H9 (cell line): ENCODE data around the gene ICE2. TPM values are rescaled to one million over a fixed set of nuclear protein-coding genes. Genes with fewer than 3 reads are reported as not detected.

Experiments
- DNase-seq: peaks from one replicate; pipeline ENCODE4 v3.0.0-alpha.2; 2017
- H2AFZ ChIP-seq: one replicate; pipeline ENCODE4 v1.6.1; 2013; ENCODE audit warnings: mild to moderate bottlenecking, low read length, control low read depth, moderate library complexity
- H2AK5ac ChIP-seq: 2 replicates; pipeline ENCODE4 v1.6.1; 2013; ENCODE audit warnings: low read length, control low read depth, mixed read lengths; ENCODE audit not compliant: insufficient read length
- H2BK120ac ChIP-seq: one replicate; pipeline ENCODE4 v1.6.1; 2013; ENCODE audit warnings: low read depth, mild to moderate bottlenecking, low read length, control low read depth, inconsistent platforms; ENCODE audit not compliant: poor library complexity, severe bottlenecking
- H2BK12ac ChIP-seq: 2 replicates; pipeline ENCODE4 v1.6.1; 2013; ENCODE audit warnings: low read length, control low read depth, mixed read lengths, low read depth; ENCODE audit not compliant: insufficient read length
- H2BK15ac ChIP-seq: 2 replicates; pipeline ENCODE4 v1.6.1; 2013; ENCODE audit warnings: low read depth, low read length, control low read depth
- H2BK20ac ChIP-seq: one replicate; pipeline ENCODE4 v1.6.1; 2013; ENCODE audit warnings: low read depth, mild to moderate bottlenecking, low read length, control low read depth, inconsistent platforms; ENCODE audit not compliant: poor library complexity, severe bottlenecking
- H2BK5ac ChIP-seq: 2 replicates; pipeline ENCODE4 v1.6.1; 2013; ENCODE audit warnings: low read length, control low read depth, mixed read lengths; ENCODE audit not compliant: insufficient read length
- H3K14ac ChIP-seq: 2 replicates; pipeline ENCODE4 v1.6.1; 2013; ENCODE audit warnings: low read length, control low read depth; ENCODE audit not compliant: insufficient read depth
- H3K18ac ChIP-seq: 2 replicates; pipeline ENCODE4 v1.6.1; 2013; ENCODE audit warnings: low read depth, mild to moderate bottlenecking, mixed read lengths, low read length, control low read depth; ENCODE audit not compliant: insufficient read length
- H3K23ac ChIP-seq: 2 replicates; pipeline ENCODE4 v1.6.1; 2013; ENCODE audit warnings: low read length, control low read depth, mixed read lengths, low read depth; ENCODE audit not compliant: insufficient read length
- H3K23me2 ChIP-seq: 2 replicates; pipeline ENCODE4 v1.6.1; 2013; ENCODE audit warnings: low read depth, mild to moderate bottlenecking, mixed read lengths, low read length, control low read depth; ENCODE audit not compliant: insufficient read length, poor library complexity, severe bottlenecking
- H3K27ac ChIP-seq: 2 replicates; pipeline ENCODE4 v1.5.1; 2013; ENCODE audit warnings: low read length, control low read depth, mixed read lengths, low read depth; ENCODE audit not compliant: insufficient read length
- H3K27me3 ChIP-seq: 2 replicates; pipeline ENCODE4 v1.6.1; 2013; ENCODE audit warnings: low read length, control low read depth, inconsistent platforms; ENCODE audit not compliant: insufficient read depth
- H3K4ac ChIP-seq: 2 replicates; pipeline ENCODE4 v1.6.1; 2013; ENCODE audit warnings: low read depth, mild to moderate bottlenecking, control low read depth, inconsistent platforms, low read length, moderate library complexity
- H3K4me1 ChIP-seq: 2 replicates; pipeline ENCODE4 v1.6.1; 2013; ENCODE audit warnings: low read length, control low read depth, inconsistent platforms; ENCODE audit not compliant: insufficient read depth
- H3K4me2 ChIP-seq: 2 replicates; pipeline ENCODE4 v1.6.1; 2013; ENCODE audit warnings: low read length, control low read depth, mixed read lengths; ENCODE audit not compliant: insufficient read length, insufficient read depth
- H3K56ac ChIP-seq: 2 replicates; pipeline ENCODE4 v1.6.1; 2013; ENCODE audit warnings: low read depth, mild to moderate bottlenecking, mixed read lengths, low read length, control low read depth; ENCODE audit not compliant: insufficient read length
- H3K79me1 ChIP-seq: 2 replicates; pipeline ENCODE4 v1.6.1; 2013; ENCODE audit warnings: low read depth, mild to moderate bottlenecking, moderate library complexity, low read length, control low read depth, inconsistent platforms; ENCODE audit not compliant: insufficient read depth, poor library complexity, severe bottlenecking
- H3K79me2 ChIP-seq: 2 replicates; pipeline ENCODE4 v1.6.1; 2013; ENCODE audit warnings: low read length, control low read depth, inconsistent platforms; ENCODE audit not compliant: insufficient read depth
- H3K9ac ChIP-seq: 2 replicates; pipeline ENCODE4 v1.6.1; 2013; ENCODE audit warnings: low read length, control low read depth, mixed read lengths; ENCODE audit not compliant: insufficient read length; ENCODE audit errors: extremely low read depth
- H3K9me3 ChIP-seq: one replicate; pipeline ENCODE4 v1.6.1; 2013; ENCODE audit warnings: low read depth, low read length, inconsistent platforms; ENCODE audit not compliant: control insufficient read depth
- H3T11ph ChIP-seq: one replicate; pipeline ENCODE4 v1.6.1; 2013; ENCODE audit warnings: mild to moderate bottlenecking, low read length, control low read depth, inconsistent platforms
- H4K20me1 ChIP-seq: one replicate; pipeline ENCODE4 v1.6.1; 2013; ENCODE audit not compliant: control insufficient read depth, insufficient read length, insufficient read depth
- H4K5ac ChIP-seq: 2 replicates; pipeline ENCODE4 v1.6.1; 2013; ENCODE audit warnings: low read depth, mild to moderate bottlenecking, mixed read lengths, low read length, control low read depth; ENCODE audit not compliant: insufficient read length
- H4K8ac ChIP-seq: replicated peaks from 2 replicates; pipeline ENCODE4 v1.6.1; 2013; ENCODE audit warnings: low read length, control low read depth, mixed read lengths, low read depth; ENCODE audit not compliant: insufficient read length
- H4K91ac ChIP-seq: 2 replicates; pipeline ENCODE4 v1.6.1; 2013; ENCODE audit warnings: low read depth, mild to moderate bottlenecking, moderate library complexity, mixed read lengths, low read length, control low read depth; ENCODE audit not compliant: insufficient read length
- H3K27ac Mint-ChIP-seq, 3 experiments: 2 replicates in 2 of 3; 3 replicates in 1 of 3; pipeline ENCODE4 v1.8.0; 2020 to 2021; ENCODE audit warnings: mixed read lengths in 3 of 3, mild to moderate bottlenecking in 1 of 3, moderate library complexity in 1 of 3
- H3K27me3 Mint-ChIP-seq: 2 replicates; pipeline ENCODE4 v1.8.0; 2021; ENCODE audit warnings: low read depth, mild to moderate bottlenecking, moderate library complexity, mixed read lengths
- H3K36me3 Mint-ChIP-seq, 3 experiments: 2 replicates in 2 of 3; 3 replicates in 1 of 3; pipeline ENCODE4 v1.8.0; 2020 to 2021; ENCODE audit warnings: low read depth in 3 of 3, mixed read lengths in 3 of 3; ENCODE audit not compliant: insufficient read depth in 1 of 3
- H3K4me1 Mint-ChIP-seq, 2 experiments: 2 replicates each; pipeline ENCODE4 v1.8.0; 2020; ENCODE audit warnings: mixed read lengths in 2 of 2
- H3K4me3 Mint-ChIP-seq, 2 experiments: 2 replicates in 1 of 2; 3 replicates in 1 of 2; pipeline ENCODE4 v1.8.0; 2020 to 2021; ENCODE audit warnings: mild to moderate bottlenecking in 2 of 2, mixed read lengths in 2 of 2, moderate library complexity in 1 of 2
- H3K9me3 Mint-ChIP-seq, 2 experiments: 2 replicates in 1 of 2; 3 replicates in 1 of 2; pipeline ENCODE4 v1.8.0; 2020; ENCODE audit warnings: mild to moderate bottlenecking in 2 of 2, mixed read lengths in 2 of 2, moderate library complexity in 1 of 2
- WGBS: extraction: QIAGEN DNeasy Blood & Tissue Kit; methylation state at CpG from one replicate; pipeline ENCODE4 v1.1.7; 2013; ENCODE audit warnings: missing lambda C conversion rate, low lambda C conversion rate, mixed read lengths; ENCODE audit not compliant: insufficient read length; ENCODE audit errors: extremely low coverage; 5-methylcytosine and 5-hydroxymethylcytosine counted together
- total RNA-seq: library from RNA; stranded (reverse); gene quantifications from 2 replicates; pipeline ENCODE4 v1.2.1, GENCODE V29; 2021
- TF ChIP-seq, protein P1 (sequence below): fragments of 200-600 bp; sonication (generic); conservative IDR thresholded peaks from 3 replicates; pipeline ENCODE4 v1.8.0; 2021; ENCODE audit warnings: antibody characterized with exemption, mild to moderate bottlenecking

ICE2 gene
- total RNA-seq, 1 experiment from 2014 or later = 76.3 TPM

- H3K56ac ChIP-seq = no peak overlapping the region
- Mint-ChIP-seq H3K4me3 (no peak overlapping the region), H3K27ac (no peak overlapping the region), H3K27me3 (no peaks in the 10 kb centered on the region), H3K36me3 (peaks cover 0 to 31% (median 30%) of the 10 kb centered on the region in 3 experiments; a peak in 5 of 7 replicates), H3K9me3 (no peaks in the 10 kb centered on the region), H3K4me1 (no peaks in the 10 kb centered on the region)
- no peak overlapping the region for H3K9ac ChIP-seq
- H3K23ac ChIP-seq = no peak overlapping the region
- no peaks in the 10 kb centered on the region for H3K23me2 ChIP-seq
- H2BK20ac ChIP-seq = no peak overlapping the region
- H3K4ac ChIP-seq = no peak overlapping the region
- H2BK120ac ChIP-seq = no peak overlapping the region
- no peak overlapping the region for H4K91ac ChIP-seq
- no peak overlapping the region for H2BK5ac ChIP-seq
- H4K20me1 ChIP-seq = no peaks in the 10 kb centered on the region
- H3K9me3 ChIP-seq = no peaks in the 10 kb centered on the region
- H2BK12ac ChIP-seq = no peak overlapping the region
- WGBS = no CpG with 5 or more reads among the region's 2 CpGs
- no peak overlapping the region for H4K8ac ChIP-seq
- no peak overlapping the region for H2BK15ac ChIP-seq
- no peak overlapping the region for H3K14ac ChIP-seq
- DNase-seq = no peak
- TF ChIP-seq, protein P1, sequence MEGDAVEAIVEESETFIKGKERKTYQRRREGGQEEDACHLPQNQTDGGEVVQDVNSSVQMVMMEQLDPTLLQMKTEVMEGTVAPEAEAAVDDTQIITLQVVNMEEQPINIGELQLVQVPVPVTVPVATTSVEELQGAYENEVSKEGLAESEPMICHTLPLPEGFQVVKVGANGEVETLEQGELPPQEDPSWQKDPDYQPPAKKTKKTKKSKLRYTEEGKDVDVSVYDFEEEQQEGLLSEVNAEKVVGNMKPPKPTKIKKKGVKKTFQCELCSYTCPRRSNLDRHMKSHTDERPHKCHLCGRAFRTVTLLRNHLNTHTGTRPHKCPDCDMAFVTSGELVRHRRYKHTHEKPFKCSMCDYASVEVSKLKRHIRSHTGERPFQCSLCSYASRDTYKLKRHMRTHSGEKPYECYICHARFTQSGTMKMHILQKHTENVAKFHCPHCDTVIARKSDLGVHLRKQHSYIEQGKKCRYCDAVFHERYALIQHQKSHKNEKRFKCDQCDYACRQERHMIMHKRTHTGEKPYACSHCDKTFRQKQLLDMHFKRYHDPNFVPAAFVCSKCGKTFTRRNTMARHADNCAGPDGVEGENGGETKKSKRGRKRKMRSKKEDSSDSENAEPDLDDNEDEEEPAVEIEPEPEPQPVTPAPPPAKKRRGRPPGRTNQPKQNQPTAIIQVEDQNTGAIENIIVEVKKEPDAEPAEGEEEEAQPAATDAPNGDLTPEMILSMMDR = no peak
- no peak overlapping the region for H3K27ac ChIP-seq
- H3K4me2 ChIP-seq = no peak overlapping the region
- no peaks in the 10 kb centered on the region for H3K79me1 ChIP-seq
- no peak overlapping the region for H3K18ac ChIP-seq
- H3K79me2 ChIP-seq = no peaks in the 10 kb centered on the region
- H3T11ph ChIP-seq = no peak overlapping the region
- H2AFZ ChIP-seq = no peak overlapping the region
- H4K5ac ChIP-seq = no peak overlapping the region
- H2AK5ac ChIP-seq = no peak overlapping the region
- no peaks in the 10 kb centered on the region for H3K27me3 ChIP-seq
- no peaks in the 10 kb centered on the region for H3K4me1 ChIP-seq
These were observed 36.8 kb downstream of the ICE2 start for GRCh38 chr15:60442031-60442650.
